ENCODE measurements around the gene PABPN1. TPM values are rescaled to one million over a fixed set of nuclear protein-coding genes. Genes with fewer than 3 reads are reported as not detected.
A peak's percentile ranks its signal among the peaks of the same experiment; 100 is the strongest.

Gene PABPN1
- polyA plus RNA-seq, 3 donors, result 54.4 to 356 (median 64.6) TPM

DNA sequence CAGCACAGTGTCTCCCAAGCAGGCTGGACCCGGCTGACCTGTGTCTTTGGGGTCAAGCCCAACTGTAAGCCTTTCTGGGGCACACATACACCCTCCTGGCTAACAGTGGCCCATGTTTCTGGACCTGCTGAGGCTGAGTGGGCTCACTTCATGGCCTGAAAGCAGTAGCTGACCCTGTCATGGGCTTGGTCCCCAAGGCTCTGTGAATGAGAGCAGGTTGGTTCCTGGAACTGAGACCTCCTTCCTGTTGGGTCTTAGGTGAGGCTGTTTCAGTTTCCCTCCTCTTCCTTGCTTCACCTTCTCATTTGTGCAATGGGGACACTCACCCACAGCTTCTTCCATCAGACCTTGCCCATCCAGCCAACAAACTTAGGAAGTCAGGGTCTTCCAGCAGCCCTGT is 50.6 kb downstream of the PABPN1 start:
- TF ChIP-seq, protein P1, sequence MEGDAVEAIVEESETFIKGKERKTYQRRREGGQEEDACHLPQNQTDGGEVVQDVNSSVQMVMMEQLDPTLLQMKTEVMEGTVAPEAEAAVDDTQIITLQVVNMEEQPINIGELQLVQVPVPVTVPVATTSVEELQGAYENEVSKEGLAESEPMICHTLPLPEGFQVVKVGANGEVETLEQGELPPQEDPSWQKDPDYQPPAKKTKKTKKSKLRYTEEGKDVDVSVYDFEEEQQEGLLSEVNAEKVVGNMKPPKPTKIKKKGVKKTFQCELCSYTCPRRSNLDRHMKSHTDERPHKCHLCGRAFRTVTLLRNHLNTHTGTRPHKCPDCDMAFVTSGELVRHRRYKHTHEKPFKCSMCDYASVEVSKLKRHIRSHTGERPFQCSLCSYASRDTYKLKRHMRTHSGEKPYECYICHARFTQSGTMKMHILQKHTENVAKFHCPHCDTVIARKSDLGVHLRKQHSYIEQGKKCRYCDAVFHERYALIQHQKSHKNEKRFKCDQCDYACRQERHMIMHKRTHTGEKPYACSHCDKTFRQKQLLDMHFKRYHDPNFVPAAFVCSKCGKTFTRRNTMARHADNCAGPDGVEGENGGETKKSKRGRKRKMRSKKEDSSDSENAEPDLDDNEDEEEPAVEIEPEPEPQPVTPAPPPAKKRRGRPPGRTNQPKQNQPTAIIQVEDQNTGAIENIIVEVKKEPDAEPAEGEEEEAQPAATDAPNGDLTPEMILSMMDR (IDR thresholded peaks at IDR 0.05), result no peak
- no peak overlapping the region for H3K27ac ChIP-seq (ENCODE audit: low read depth in 1 of 2, low read length in 2 of 2)
- H2AFZ ChIP-seq (ENCODE audit: insufficient read depth, low read depth, low read length, poor library complexity, severe bottlenecking), result no peak overlapping the region
- Mint-ChIP-seq H3K4me1 (no peaks in the 10 kb centered on the region), H3K27me3 (ENCODE audit: low read depth in 3 of 3) (peaks cover 16 to 21% (median 18%) of the 10 kb centered on the region in 3 donors), H3K9me3 (peaks cover 0 to 3% (median 0%) of the 10 kb centered on the region in 7 donors), H3K36me3 (no peaks in the 10 kb centered on the region), H3K4me3 (no peak overlapping the region), H3K27ac (no peak overlapping the region)
- no peaks in the 10 kb centered on the region for H4K20me1 ChIP-seq (ENCODE audit: insufficient read depth, low read length)
- WGBS (ENCODE audit: insufficient coverage), result 80% methylated on average over 1 of the region's 1 CpG
- no peak for DNase-seq
- peaks cover 6 to 12% of the 10 kb centered on the region in 2 donors for H3K27me3 ChIP-seq (ENCODE audit: control insufficient read depth in 2 of 2, insufficient read depth in 2 of 2, low read length in 2 of 2)
- H3K9me3 ChIP-seq (replicated peaks in 1 of 2; ENCODE audit: control insufficient read depth in 1 of 2, insufficient read depth in 1 of 2, low read length in 2 of 2), result no peaks in the 10 kb centered on the region
- no peaks in the 10 kb centered on the region for H3K79me2 ChIP-seq (ENCODE audit: insufficient read depth, low read length)
- no peak overlapping the region for H3K4me3 ChIP-seq (replicated peaks in 1 of 3; ENCODE audit: low read depth in 2 of 3, low read length in 3 of 3)
- H3K36me3 ChIP-seq (replicated peaks in 1 of 2; ENCODE audit: control insufficient read depth in 1 of 2, insufficient read depth in 2 of 2, low read length in 2 of 2), result no peaks in the 10 kb centered on the region
- H3K4me1 ChIP-seq (ENCODE audit: control insufficient read depth in 1 of 2, insufficient read depth in 2 of 2, low read length in 2 of 2), result no peaks in the 10 kb centered on the region
- intact Hi-C loops (cut with micrococcal nuclease), result no loop called here
- H3K4me2 ChIP-seq (replicated peaks; ENCODE audit: extremely low read depth, low read length, poor library complexity, severe bottlenecking), result no peak overlapping the region
- H3K9ac ChIP-seq (ENCODE audit: insufficient read depth, low read length, poor library complexity, severe bottlenecking), result no peak overlapping the region

DNA sequence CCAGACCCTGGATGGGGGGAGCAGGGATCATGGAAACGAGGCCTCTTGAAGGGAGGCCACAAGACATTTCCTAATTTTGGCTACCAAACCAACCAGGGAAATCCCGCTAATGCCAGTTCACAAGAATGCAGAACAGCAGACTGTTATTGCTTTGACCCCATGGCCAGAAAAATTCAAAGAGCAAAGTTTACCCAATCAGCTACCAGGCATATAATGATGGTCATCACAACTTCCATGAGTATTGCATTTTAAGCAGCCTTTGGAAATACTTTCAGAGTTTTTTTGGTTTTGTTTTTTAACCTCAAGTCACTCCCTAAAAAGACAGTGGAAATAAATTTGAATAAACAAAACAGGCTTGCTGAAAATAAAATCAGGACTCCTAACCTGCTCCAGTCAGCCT is 51.3 kb downstream of the PABPN1 start, which contains the start of gene IL25:
TSS of gene IL25 (plus strand) at position 301 of the 400 bp plus-strand sequence.
- Mint-ChIP-seq H3K27ac (peak within 1 kb of the TSS in 1 of 7 donors; percentile 55), H3K36me3 (no peaks in the 10 kb centered on the region), H3K27me3 (ENCODE audit: low read depth in 3 of 3) (peaks cover 9 to 14% (median 12%) of the 10 kb centered on the region in 3 donors), H3K4me3 (no peak within 1 kb of the TSS), H3K9me3 (peaks cover 0 to 3% (median 0%) of the 10 kb centered on the region in 7 donors), H3K4me1 (no peaks in the 10 kb centered on the region)
- intact Hi-C loops (cut with micrococcal nuclease), result no loop called here
- no peak within 1 kb of the TSS for H2AFZ ChIP-seq (ENCODE audit: insufficient read depth, low read depth, low read length, poor library complexity, severe bottlenecking)
- H3K9ac ChIP-seq (ENCODE audit: insufficient read depth, low read length, poor library complexity, severe bottlenecking), result peak within 1 kb of the TSS; percentile 8
- no peaks in the 10 kb centered on the region for H4K20me1 ChIP-seq (ENCODE audit: insufficient read depth, low read length)
- H3K4me1 ChIP-seq (ENCODE audit: control insufficient read depth in 1 of 2, insufficient read depth in 2 of 2, low read length in 2 of 2), result no peaks in the 10 kb centered on the region
- no peak within 1 kb of the TSS for H3K4me3 ChIP-seq (replicated peaks in 1 of 3; ENCODE audit: low read depth in 2 of 3, low read length in 3 of 3)
- no peak for DNase-seq
- H3K27me3 ChIP-seq (ENCODE audit: control insufficient read depth in 2 of 2, insufficient read depth in 2 of 2, low read length in 2 of 2), result peaks cover 3 to 6% of the 10 kb centered on the region in 2 donors
- no peak within 1 kb of the TSS for H3K27ac ChIP-seq (ENCODE audit: low read depth in 1 of 2, low read length in 2 of 2)
- no peaks in the 10 kb centered on the region for H3K36me3 ChIP-seq (replicated peaks in 1 of 2; ENCODE audit: control insufficient read depth in 1 of 2, insufficient read depth in 2 of 2, low read length in 2 of 2)
- TF ChIP-seq, protein P1 (IDR thresholded peaks at IDR 0.05), result no peak
- no peak within 1 kb of the TSS for H3K4me2 ChIP-seq (replicated peaks; ENCODE audit: extremely low read depth, low read length, poor library complexity, severe bottlenecking)
- WGBS (ENCODE audit: insufficient coverage), result 100% methylated on average over 1 of the region's 2 CpGs
- no peaks in the 10 kb centered on the region for H3K79me2 ChIP-seq (ENCODE audit: insufficient read depth, low read length)
- no peaks in the 10 kb centered on the region for H3K9me3 ChIP-seq (replicated peaks in 1 of 2; ENCODE audit: control insufficient read depth in 1 of 2, insufficient read depth in 1 of 2, low read length in 2 of 2)
